ENCODE results near the gene CTNNA2.

Gene CTNNA2

DNA sequence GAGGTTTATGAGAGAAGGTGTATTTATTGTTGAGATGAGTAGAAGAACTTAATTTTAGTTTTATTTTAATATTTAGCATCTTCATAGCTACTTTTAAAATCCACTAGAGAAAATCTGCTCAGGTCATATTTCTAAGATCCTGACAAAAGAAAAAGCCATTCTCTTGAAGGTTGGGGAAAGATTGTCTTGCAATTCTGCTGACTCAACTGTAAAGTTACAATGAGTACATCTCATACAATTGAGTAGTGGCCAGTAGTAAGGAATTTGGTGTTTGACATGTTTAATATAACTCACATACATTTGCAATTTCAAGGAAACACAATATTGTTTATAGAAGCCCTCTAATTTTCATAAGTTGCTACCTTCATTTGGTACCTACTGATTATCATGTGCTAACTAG is 447.2 kb downstream of the CTNNA2 start:
- no peak for TF ChIP-seq ZFP30 (CRISPR knock-in tag; IDR thresholded peaks at IDR 0.05)
- TF ChIP-seq ZNF565 (CRISPR knock-in tag; conservative IDR thresholded peaks at IDR 0.05; ENCODE audit: low read depth): no peak
- TF ChIP-seq, protein P1, sequence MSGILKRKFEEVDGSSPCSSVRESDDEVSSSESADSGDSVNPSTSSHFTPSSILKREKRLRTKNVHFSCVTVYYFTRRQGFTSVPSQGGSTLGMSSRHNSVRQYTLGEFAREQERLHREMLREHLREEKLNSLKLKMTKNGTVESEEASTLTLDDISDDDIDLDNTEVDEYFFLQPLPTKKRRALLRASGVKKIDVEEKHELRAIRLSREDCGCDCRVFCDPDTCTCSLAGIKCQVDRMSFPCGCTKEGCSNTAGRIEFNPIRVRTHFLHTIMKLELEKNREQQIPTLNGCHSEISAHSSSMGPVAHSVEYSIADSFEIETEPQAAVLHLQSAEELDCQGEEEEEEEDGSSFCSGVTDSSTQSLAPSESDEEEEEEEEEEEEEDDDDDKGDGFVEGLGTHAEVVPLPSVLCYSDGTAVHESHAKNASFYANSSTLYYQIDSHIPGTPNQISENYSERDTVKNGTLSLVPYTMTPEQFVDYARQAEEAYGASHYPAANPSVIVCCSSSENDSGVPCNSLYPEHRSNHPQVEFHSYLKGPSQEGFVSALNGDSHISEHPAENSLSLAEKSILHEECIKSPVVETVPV (CRISPR knock-in tag; IDR thresholded peaks at IDR 0.05): no peak
- no peak for TF ChIP-seq POU6F1 (CRISPR knock-in tag; IDR thresholded peaks at IDR 0.05; ENCODE audit: borderline replicate concordance, low read depth)
- no peak for TF ChIP-seq TCF4 (CRISPR knock-in tag; IDR thresholded peaks at IDR 0.05; ENCODE audit: borderline replicate concordance)
- no peak for TF ChIP-seq ESRRG (CRISPR knock-in tag; IDR thresholded peaks at IDR 0.05)
- no peak for TF ChIP-seq SNAI2 (CRISPR knock-in tag; IDR thresholded peaks at IDR 0.05)
- TF ChIP-seq CSDC2 (CRISPR knock-in tag; IDR thresholded peaks at IDR 0.05): no peak
- no peak for TF ChIP-seq ZNF8 (CRISPR knock-in tag; IDR thresholded peaks at IDR 0.05)
- TF ChIP-seq, protein P2, sequence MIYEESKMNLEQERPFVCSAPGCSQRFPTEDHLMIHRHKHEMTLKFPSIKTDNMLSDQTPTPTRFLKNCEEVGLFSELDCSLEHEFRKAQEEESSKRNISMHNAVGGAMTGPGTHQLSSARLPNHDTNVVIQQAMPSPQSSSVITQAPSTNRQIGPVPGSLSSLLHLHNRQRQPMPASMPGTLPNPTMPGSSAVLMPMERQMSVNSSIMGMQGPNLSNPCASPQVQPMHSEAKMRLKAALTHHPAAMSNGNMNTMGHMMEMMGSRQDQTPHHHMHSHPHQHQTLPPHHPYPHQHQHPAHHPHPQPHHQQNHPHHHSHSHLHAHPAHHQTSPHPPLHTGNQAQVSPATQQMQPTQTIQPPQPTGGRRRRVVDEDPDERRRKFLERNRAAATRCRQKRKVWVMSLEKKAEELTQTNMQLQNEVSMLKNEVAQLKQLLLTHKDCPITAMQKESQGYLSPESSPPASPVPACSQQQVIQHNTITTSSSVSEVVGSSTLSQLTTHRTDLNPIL (CRISPR knock-in tag; IDR thresholded peaks at IDR 0.05; ENCODE audit: low read depth): no peak
- TF ChIP-seq BACH2 (CRISPR knock-in tag; IDR thresholded peaks at IDR 0.05; ENCODE audit: borderline replicate concordance): no peak
- no peak for TF ChIP-seq ISL1 (CRISPR knock-in tag; IDR thresholded peaks at IDR 0.05)
- TF ChIP-seq ZNF70 (CRISPR knock-in tag; IDR thresholded peaks at IDR 0.05): no peak
- TF ChIP-seq ARNTL (CRISPR knock-in tag; IDR thresholded peaks at IDR 0.05; ENCODE audit: borderline replicate concordance, low read depth): no peak
- TF ChIP-seq, protein P3, sequence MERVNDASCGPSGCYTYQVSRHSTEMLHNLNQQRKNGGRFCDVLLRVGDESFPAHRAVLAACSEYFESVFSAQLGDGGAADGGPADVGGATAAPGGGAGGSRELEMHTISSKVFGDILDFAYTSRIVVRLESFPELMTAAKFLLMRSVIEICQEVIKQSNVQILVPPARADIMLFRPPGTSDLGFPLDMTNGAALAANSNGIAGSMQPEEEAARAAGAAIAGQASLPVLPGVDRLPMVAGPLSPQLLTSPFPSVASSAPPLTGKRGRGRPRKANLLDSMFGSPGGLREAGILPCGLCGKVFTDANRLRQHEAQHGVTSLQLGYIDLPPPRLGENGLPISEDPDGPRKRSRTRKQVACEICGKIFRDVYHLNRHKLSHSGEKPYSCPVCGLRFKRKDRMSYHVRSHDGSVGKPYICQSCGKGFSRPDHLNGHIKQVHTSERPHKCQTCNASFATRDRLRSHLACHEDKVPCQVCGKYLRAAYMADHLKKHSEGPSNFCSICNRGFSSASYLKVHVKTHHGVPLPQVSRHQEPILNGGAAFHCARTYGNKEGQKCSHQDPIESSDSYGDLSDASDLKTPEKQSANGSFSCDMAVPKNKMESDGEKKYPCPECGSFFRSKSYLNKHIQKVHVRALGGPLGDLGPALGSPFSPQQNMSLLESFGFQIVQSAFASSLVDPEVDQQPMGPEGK (CRISPR knock-in tag; IDR thresholded peaks at IDR 0.05; ENCODE audit: borderline replicate concordance): no peak
- TF ChIP-seq GLIS3 (CRISPR knock-in tag; IDR thresholded peaks at IDR 0.05): no peak
- TF ChIP-seq, protein P4, sequence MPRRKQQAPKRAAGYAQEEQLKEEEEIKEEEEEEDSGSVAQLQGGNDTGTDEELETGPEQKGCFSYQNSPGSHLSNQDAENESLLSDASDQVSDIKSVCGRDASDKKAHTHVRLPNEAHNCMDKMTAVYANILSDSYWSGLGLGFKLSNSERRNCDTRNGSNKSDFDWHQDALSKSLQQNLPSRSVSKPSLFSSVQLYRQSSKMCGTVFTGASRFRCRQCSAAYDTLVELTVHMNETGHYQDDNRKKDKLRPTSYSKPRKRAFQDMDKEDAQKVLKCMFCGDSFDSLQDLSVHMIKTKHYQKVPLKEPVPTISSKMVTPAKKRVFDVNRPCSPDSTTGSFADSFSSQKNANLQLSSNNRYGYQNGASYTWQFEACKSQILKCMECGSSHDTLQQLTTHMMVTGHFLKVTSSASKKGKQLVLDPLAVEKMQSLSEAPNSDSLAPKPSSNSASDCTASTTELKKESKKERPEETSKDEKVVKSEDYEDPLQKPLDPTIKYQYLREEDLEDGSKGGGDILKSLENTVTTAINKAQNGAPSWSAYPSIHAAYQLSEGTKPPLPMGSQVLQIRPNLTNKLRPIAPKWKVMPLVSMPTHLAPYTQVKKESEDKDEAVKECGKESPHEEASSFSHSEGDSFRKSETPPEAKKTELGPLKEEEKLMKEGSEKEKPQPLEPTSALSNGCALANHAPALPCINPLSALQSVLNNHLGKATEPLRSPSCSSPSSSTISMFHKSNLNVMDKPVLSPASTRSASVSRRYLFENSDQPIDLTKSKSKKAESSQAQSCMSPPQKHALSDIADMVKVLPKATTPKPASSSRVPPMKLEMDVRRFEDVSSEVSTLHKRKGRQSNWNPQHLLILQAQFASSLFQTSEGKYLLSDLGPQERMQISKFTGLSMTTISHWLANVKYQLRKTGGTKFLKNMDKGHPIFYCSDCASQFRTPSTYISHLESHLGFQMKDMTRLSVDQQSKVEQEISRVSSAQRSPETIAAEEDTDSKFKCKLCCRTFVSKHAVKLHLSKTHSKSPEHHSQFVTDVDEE (CRISPR knock-in tag; IDR thresholded peaks at IDR 0.05): no peak
- ATAC-seq: no peak

GRCh38 chr2:79960519-79960918 is 447.7 kb downstream of the CTNNA2 start:
- no peak for ATAC-seq

More at GRCh38 chr2:79960519-79960918, 447.7 kb downstream of the CTNNA2 start:
- no peak for TF ChIP-seq RARB (CRISPR knock-in tag; IDR thresholded peaks at IDR 0.05)
- TF ChIP-seq ARNTL (CRISPR knock-in tag; IDR thresholded peaks at IDR 0.05; ENCODE audit: borderline replicate concordance, low read depth): no peak
- no peak for TF ChIP-seq ESRRG (CRISPR knock-in tag; IDR thresholded peaks at IDR 0.05)
- TF ChIP-seq, protein P3 (CRISPR knock-in tag; IDR thresholded peaks at IDR 0.05; ENCODE audit: borderline replicate concordance): no peak
- TF ChIP-seq, protein P1 (CRISPR knock-in tag; IDR thresholded peaks at IDR 0.05): no peak
- TF ChIP-seq CSDC2 (CRISPR knock-in tag; IDR thresholded peaks at IDR 0.05): no peak
- no peak for TF ChIP-seq OSR1 (CRISPR knock-in tag; IDR thresholded peaks at IDR 0.05)
